Lung (tissue), 12 donors: ENCODE measurements around the gene ABHD5. TPM values are rescaled to one million over a fixed set of nuclear protein-coding genes. Genes with fewer than 3 reads are reported as not detected.

Source experiments
- ATAC-seq: fragments of 200-7000 bp; cut with Tn5 transposase; one replicate; pipeline ENCODE4 v1.9.1; 2020; ENCODE audit warnings: moderate number of reproducible peaks; ENCODE audit not compliant: insufficient read depth, low FRiP score
- DNase-seq, 3 donors: peaks; one replicate each; pipeline ENCODE4 v3.0.0-alpha.2; 2013 to 2017
- H3K27ac ChIP-seq, 2 donors: one replicate each; pipeline ENCODE4 v1.5.1; 2013; ENCODE audit warnings: mild to moderate bottlenecking in 2 of 2, moderate library complexity in 2 of 2, control low read depth in 1 of 2, inconsistent platforms in 1 of 2, low read depth in 1 of 2, low read length in 1 of 2
- H3K27me3 ChIP-seq, 3 donors: one replicate each; pipeline ENCODE4 v1.5.1; 2013; ENCODE audit warnings: low read length in 2 of 3; ENCODE audit not compliant: control insufficient read depth in 3 of 3, insufficient read depth in 3 of 3
- H3K36me3 ChIP-seq, 4 donors: one replicate each; pipeline ENCODE4 v1.5.1; 2013; ENCODE audit warnings: low read length in 4 of 4, mild to moderate bottlenecking in 1 of 4, moderate library complexity in 1 of 4; ENCODE audit not compliant: control insufficient read depth in 4 of 4, insufficient read depth in 4 of 4
- H3K4me1 ChIP-seq, 5 donors: one replicate each; pipeline ENCODE4 v1.5.1; 2013; ENCODE audit warnings: low read length in 5 of 5, mild to moderate bottlenecking in 2 of 5, moderate library complexity in 1 of 5; ENCODE audit not compliant: control insufficient read depth in 5 of 5, insufficient read depth in 5 of 5
- H3K4me3 ChIP-seq: one replicate; pipeline ENCODE4 v1.5.1; 2013; ENCODE audit warnings: mild to moderate bottlenecking, control low read depth, moderate library complexity
- H3K9ac ChIP-seq, 2 donors: one replicate each; pipeline ENCODE4 v1.5.1; 2013; ENCODE audit warnings: low read length in 2 of 2, control low read depth in 1 of 2; ENCODE audit not compliant: insufficient read depth in 1 of 2
- H3K9me3 ChIP-seq, 4 donors: one replicate each; pipeline ENCODE4 v1.5.1; 2013; ENCODE audit warnings: low read length in 3 of 4, mild to moderate bottlenecking in 1 of 4, moderate library complexity in 1 of 4; ENCODE audit not compliant: control insufficient read depth in 4 of 4, insufficient read depth in 3 of 4
- WGBS, 2 donors: extraction: QIAGEN DNeasy Blood & Tissue Kit; methylation state at CpG; one replicate each; pipeline ENCODE4 v1.1.7; 2013; 5-methylcytosine and 5-hydroxymethylcytosine counted together
- polyA plus RNA-seq, 2 donors: library from polyadenylated mRNA; stranded (reverse); fragments of 200-250 nt; gene quantifications; one replicate each; pipeline ENCODE4 v1.2.1, GENCODE V29; 2013
- total RNA-seq, 2 donors: library from RNA; depleted of rRNA in 1 of 2; stranded (reverse); fragments of >200 nt in 1 of 2; gene quantifications; one replicate each; pipeline ENCODE4 v1.2.1, GENCODE V29; 2014 to 2021
- TF ChIP-seq, protein P1 (sequence below): IDR thresholded peaks from 2 replicates; pipeline ENCODE4 v1.5.1; 2012; ENCODE audit warnings: mild to moderate bottlenecking; ENCODE audit errors: control extremely low read depth, extremely low read depth
- donor health status: control.
- donor health status: control.
- donor health status: Bipolar disorder and iron deficiency.
- donor health status: healthy.
- donor health status: DM: yes; HTN: yes; CAD: no.

The ABHD5 gene
- total and polyA plus RNA-seq, 4 donors, result 18.3 to 31.4 (median 30.9) TPM

- ATAC-seq (no peak), DNase-seq (no peak)
- 80 to 89% methylated on average over 8 of the region's 8 CpGs for WGBS, 2 donors
These were observed 64.9 kb downstream of the ABHD5 start for GRCh38 chr3:43755516-43756200.

GRCh38 chr3:43757666-43758321 lies 67.1 kb downstream of the ABHD5 start:
- Histone ChIP-seq H3K9ac (no peak overlapping the region), H3K9me3 (no peaks in the 10 kb centered on the region), H3K4me1 (peaks cover 0 to 13% (median 7%) of the 10 kb centered on the region in 5 donors), H3K27ac (no peak overlapping the region), H3K4me3 (no peak overlapping the region), H3K27me3 (no peaks in the 10 kb centered on the region), H3K36me3 (no peaks in the 10 kb centered on the region)
- 84 to 91% methylated on average over 2 of the region's 2 CpGs for WGBS, 2 donors
- TF ChIP-seq, protein P1, sequence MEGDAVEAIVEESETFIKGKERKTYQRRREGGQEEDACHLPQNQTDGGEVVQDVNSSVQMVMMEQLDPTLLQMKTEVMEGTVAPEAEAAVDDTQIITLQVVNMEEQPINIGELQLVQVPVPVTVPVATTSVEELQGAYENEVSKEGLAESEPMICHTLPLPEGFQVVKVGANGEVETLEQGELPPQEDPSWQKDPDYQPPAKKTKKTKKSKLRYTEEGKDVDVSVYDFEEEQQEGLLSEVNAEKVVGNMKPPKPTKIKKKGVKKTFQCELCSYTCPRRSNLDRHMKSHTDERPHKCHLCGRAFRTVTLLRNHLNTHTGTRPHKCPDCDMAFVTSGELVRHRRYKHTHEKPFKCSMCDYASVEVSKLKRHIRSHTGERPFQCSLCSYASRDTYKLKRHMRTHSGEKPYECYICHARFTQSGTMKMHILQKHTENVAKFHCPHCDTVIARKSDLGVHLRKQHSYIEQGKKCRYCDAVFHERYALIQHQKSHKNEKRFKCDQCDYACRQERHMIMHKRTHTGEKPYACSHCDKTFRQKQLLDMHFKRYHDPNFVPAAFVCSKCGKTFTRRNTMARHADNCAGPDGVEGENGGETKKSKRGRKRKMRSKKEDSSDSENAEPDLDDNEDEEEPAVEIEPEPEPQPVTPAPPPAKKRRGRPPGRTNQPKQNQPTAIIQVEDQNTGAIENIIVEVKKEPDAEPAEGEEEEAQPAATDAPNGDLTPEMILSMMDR, result no peak
- no peak for ATAC-seq
- DNase-seq, result no peak

More at GRCh38 chr3:43755516-43756200, 64.9 kb downstream of the ABHD5 start:
- Histone ChIP-seq H3K27me3 (no peaks in the 10 kb centered on the region), H3K36me3 (no peaks in the 10 kb centered on the region), H3K9me3 (no peaks in the 10 kb centered on the region), H3K4me3 (no peak overlapping the region), H3K9ac (no peak overlapping the region), H3K27ac (no peak overlapping the region), H3K4me1 (peaks cover 0 to 13% (median 7%) of the 10 kb centered on the region in 5 donors)
- TF ChIP-seq, protein P1, result no peak

DNA sequence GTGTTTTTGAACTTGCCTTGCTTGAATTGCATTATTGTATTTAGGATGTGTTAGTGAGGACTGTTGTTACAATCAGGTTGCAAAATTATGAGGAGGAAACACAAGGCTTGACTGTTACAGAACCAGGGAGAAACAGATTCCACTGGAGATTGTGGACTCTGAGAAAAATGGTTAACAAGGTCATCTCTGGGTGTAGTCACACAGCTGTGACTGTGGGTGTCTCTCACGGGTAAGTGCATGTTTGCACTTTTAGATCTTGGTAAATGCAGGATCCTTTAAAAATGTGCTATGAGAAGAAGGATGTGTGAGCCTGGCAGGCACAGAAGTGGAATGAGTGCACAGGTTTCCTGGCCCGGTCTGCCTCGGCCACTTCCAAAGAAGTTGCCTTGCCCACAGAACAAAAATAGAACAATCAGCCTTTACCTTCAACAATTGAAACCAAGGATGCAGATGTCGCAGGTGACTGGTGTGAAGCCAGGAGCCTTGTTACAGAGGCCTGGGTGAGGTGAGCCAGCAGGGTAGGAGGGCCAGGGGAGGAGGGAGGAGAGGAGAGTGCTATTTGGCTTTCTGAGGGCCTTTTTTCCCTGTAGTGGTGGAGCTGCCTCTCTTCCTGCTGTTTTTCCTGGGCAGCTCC lies 68.0 kb downstream of the ABHD5 start:
- ATAC-seq (no peak), DNase-seq (no peak)
- H3K27me3 ChIP-seq, result no peaks in the 10 kb centered on the region
- no peak overlapping the region for H3K9ac ChIP-seq
- WGBS, 2 donors, result 40 to 54% methylated on average over 4 of the region's 4 CpGs
- peak overlapping the region; percentile 3 to 82 for H3K27ac ChIP-seq
- H3K4me3 ChIP-seq, result no peak overlapping the region
- TF ChIP-seq, protein P1, result no peak
- H3K9me3 ChIP-seq, result no peaks in the 10 kb centered on the region
- peaks cover 0 to 10% (median 5%) of the 10 kb centered on the region in 5 donors for H3K4me1 ChIP-seq
- H3K36me3 ChIP-seq, result no peaks in the 10 kb centered on the region
